GM12873 (cell line): ENCODE results near the gene CCDC8.

Experiments
- CTCF ChIP-seq: IDR thresholded peaks from 2 replicates; pipeline ENCODE4 v1.5.1; 2012; ENCODE audit warnings: low read depth, mild to moderate bottlenecking, moderate library complexity, low read length, control low read depth; ENCODE audit not compliant: insufficient read depth; ENCODE audit errors: missing control alignments

The CCDC8 gene

GRCh38 chr19:46372901-46373490, 40.4 kb downstream of the CCDC8 start:
- TF ChIP-seq CTCF: peak; percentile 28

- TF ChIP-seq CTCF: no peak
These were observed 41.9 kb downstream of the CCDC8 start for GRCh38 chr19:46371371-46371901.

- no peak for TF ChIP-seq CTCF
These were observed 43.5 kb downstream of the CCDC8 start for GRCh38 chr19:46369817-46370216.

GRCh38 chr19:46368116-46368515, 45.2 kb downstream of the CCDC8 start:
- TF ChIP-seq CTCF: no peak

- TF ChIP-seq CTCF: no peak
These were observed 45.9 kb downstream of the CCDC8 start for GRCh38 chr19:46367426-46367825.

- TF ChIP-seq CTCF: no peak
These were observed 46.6 kb downstream of the CCDC8 start for GRCh38 chr19:46366620-46367292.

GRCh38 chr19:46365561-46365960, 47.8 kb downstream of the CCDC8 start:
- no peak for TF ChIP-seq CTCF
